Measurements from ENCODE around the gene NIP7.

Gene NIP7

DNA sequence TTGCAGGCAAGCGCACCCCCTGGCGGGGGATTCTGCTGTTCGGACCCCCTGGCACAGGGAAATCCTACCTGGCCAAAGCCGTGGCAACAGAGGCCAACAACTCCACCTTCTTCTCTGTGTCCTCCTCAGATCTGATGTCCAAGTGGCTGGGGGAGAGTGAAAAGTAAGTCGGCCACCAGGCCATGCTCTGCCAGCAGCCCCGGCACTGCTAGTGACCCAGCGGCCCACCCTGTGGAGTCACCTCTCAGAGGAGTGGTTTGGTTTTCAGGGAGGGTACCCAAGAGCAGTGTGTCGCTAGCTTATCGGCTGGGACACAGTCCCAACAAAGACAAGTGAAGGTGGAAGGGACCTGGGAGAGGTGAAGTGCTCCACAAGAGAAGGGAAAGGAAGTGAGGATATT lies 20.2 kb upstream of the NIP7 start:
- no peak for DNase-seq

DNA sequence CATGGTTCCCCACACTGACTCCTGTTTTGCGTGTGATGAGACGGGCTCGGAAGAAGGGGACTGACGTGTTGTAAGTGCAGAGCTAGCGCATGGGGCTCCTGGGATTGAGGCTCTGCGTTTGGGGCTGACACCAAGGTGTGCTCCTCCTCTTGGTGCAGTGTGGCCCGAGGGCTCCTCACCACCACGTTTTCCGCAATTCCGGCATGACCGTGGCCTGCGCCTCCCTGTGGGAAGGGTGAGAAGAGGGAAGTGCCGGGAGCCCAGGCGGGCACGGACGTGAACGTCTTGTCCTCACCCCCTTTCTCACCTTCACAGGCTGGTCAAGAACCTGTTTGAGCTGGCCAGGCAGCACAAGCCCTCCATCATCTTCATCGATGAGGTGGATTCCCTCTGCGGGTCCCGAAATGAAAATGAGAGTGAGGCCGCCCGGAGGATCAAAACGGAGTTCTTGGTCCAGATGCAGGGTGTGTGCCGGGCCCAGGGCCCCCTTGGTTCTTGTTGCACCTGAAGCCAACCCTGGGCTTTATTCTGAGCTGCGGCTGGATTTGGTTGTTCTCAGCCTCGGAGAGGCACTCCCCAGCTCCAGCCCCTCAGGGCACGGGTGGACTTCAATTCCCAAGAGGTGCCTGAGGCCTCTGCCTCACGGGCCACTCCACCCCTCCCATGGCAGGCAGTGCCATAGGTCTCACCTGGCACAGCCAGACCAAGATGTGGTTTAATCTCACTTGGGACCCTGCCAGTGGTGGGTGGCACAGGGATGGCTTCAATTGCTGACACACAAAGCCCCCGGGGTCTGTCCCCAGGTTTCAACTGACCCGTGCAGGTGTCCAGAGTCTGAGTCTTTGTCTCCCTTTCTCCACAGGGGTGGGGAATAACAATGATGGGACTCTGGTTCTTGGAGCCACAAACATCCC lies 19.5 kb upstream of the NIP7 start:
- no peak for DNase-seq

DNA sequence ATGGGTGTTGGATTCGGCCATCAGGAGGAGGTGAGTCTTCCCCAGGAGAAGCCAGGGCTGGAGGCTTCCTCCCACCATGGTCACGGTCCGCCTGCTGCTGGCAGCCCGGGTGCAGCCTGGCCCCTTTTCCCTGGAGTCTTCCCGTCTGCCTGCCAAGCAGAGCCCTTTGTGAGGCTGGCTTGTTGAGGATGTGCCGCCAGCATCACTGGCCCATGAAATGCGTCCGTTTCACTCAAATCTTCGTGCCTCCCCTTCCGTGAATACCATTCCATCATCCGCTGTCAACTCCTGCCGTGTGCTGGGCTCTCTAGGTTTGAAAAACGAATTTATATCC lies 18.9 kb upstream of the NIP7 start:
- no peak for DNase-seq

DNA sequence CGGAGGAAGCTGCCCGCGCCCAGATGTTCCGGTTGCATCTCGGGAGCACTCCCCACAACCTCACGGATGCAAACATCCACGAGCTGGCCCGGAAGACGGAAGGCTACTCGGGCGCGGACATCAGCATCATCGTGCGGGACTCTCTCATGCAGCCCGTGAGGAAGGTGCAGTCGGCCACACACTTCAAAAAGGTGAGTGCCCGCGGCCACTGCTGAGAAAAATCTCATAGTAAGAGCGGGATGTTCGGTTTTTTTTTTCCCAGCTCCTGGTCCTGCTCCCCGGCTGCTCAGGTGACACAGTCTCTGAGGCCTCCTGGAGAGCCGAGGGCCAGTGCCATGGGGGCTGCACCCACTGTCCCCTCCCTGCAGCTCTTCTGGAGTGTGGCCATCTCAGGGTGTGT lies 18.5 kb upstream of the NIP7 start:
- DNase-seq, result no peak

DNA sequence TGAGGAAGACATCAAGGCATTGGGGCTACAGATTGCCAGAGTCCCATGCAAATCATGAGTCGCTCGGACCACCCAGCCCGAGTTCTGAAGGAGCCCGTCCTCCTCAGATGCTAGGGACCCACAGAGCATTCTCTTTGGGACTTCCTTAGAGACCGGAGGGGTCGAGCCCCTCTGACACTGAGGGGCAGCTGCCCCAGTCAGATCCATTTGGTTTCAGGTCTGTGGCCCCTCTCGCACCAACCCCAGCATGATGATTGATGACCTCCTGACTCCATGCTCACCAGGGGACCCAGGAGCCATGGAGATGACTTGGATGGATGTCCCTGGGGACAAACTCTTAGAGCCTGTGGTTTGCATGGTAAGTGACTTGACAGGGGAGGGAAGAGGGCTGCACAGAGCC lies 17.2 kb upstream of the NIP7 start:
- no peak for DNase-seq

DNA sequence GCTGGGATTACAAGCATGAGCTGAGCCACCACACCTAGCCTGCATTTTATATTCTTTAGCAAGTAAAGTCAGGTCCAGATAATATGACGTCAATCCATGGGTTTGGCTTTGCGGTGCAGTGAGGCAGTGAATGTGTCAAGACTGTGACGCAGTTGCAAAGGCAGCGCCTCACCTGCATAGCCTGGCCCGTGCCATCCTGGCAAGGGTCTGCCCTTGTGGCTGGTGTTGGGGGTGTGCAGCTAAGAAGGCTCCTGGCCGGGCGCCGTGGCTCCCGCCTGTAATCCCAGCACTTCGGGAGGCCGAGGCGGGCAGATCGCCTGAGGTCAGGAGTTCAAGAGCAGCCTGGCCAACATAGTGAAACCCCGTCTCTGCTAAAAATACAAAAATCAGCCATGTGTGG lies 16.2 kb upstream of the NIP7 start:
- DNase-seq, result no peak

DNA sequence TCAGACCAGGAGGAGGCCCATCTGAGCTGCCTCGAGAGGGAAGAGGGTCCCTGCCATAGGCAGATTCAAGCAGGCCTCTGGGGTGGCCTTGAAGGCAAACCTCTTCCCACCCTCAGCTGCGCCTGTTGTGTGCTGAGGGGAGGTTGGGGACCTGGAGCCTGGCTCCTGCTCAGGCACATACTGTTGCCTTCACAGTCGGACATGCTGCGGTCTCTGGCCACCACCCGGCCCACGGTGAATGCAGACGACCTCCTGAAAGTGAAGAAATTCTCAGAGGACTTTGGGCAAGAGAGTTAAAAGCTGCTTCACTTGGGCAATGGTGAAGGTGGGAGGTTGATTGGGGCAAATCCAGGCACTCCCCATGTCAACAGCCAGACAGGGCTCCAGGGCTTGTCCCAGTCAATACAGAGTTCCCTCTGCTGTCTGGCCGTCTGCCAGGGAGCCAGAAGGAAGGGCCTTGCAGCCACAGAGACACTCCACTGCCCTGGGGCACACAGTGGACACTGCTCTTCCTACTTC lies 15.5 kb upstream of the NIP7 start:
- DNase-seq, result no peak

DNA sequence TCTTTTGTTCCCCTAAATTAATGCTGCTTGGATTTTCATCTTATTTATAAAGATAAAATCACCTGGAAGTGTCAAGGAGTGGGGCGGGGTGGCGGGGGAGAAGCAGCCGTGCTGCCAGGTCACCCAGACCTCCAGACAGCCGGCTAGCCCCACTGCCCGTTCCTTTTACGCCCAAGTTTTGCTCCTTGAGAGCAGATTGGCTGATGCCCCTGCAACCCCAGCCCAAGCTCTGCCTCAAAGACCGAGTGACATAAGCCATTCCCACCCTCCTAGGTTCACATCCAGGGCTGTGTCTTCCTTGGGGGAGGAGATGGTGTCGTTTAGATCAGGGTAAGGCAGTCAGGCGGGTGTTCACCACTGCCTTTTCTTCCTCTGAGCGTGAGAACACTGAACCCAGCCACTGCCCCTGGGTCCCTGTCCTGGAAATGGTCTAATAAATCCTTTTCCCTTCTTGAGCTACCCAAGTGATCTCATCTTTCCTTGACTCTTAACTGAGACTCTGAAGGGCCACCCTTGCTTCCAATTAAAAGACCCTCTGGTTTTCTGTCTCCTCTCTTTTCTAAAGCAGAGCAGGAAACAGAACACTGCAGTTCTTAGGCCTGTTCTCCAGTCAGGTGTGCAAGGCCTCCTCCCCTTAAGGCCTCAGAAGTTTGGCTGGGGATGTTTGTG lies 14.9 kb upstream of the NIP7 start:
- DNase-seq, result no peak

DNA sequence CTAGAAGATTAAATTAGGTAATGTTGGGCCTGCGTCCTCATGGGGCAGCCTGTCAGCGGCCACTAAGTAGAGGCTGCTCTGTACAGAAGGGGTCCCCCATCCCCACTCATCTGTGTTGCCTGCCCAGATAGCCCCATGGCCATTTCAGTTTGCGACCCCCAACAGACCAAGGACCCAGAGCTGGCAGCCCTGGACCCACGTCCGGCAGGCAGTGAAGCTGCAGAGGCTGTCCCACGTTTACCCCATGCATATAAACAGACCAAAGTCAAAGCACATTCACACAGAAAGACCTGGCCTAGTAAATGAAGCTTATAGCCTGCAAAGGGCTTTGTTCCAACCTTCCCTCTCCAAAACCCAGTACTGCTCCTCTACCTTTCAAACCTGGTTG lies 13.8 kb upstream of the NIP7 start:
- DNase-seq, result no peak

DNA sequence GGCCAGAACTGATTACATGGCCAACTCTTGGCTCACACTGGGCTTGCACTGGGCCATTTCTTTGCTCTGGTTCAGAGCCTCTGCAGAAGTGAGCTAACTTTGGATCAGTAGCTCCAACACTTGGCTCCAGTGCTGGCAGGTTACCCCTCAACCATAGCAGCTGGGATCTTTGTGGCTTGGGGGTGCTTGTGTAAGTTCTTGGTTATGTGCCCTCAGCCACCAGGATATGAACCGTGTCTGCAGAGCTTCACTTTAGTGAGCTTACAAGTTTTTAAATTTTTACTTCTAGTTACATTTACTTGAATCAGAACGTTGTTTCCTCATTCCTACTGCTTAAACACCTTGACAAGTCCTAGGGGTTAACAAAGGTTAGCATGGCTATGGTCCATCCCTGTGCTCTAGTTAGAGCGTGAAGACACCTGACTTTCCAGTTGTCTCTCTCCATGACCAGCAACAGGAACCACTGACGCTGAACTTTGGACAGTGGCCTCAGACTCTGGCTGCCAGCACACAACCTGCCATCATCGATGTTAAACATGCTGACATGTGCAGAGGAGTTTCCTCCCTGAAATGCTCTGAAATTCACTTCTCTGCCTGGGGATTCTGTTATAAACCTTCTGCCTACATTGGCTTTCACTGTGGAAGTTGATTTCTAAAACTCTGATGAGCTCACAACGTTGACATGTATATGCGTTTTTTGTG lies 13.2 kb upstream of the NIP7 start:
- no peak for DNase-seq

DNA sequence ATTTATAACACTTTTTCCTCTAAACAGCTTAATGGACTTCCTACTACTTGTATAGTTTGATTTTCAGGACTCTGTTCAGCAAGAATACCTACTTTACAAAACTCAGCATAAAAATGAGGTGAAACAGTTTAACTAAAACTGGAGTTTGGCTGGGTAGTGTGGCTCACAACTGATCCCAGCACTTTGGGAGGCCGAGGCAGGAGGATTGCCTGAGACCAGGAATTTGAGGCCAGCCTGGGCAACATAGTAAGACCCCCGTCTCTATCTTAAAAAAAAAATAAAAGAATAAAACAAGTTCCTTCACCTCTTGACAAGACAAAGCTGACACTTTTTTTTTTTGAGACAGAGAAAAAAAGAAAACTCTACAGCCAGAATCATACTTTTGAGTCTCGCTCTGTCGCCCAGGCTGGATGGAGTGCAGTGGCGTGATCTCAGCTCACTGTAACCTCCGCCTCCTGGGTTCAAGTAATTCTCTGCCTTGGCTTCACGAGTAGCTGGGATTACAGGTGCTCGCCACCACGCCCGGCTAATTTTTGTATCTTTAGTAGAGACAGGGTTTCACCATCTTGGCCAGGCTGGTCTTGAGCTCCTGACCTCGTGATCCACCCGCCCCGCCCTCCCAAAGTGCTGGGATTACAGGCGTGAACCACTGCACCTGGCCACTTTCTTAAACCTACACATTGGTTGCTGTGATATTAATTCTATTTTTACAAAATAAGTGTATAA lies 11.8 kb upstream of the NIP7 start:
- DNase-seq, result no peak

DNA sequence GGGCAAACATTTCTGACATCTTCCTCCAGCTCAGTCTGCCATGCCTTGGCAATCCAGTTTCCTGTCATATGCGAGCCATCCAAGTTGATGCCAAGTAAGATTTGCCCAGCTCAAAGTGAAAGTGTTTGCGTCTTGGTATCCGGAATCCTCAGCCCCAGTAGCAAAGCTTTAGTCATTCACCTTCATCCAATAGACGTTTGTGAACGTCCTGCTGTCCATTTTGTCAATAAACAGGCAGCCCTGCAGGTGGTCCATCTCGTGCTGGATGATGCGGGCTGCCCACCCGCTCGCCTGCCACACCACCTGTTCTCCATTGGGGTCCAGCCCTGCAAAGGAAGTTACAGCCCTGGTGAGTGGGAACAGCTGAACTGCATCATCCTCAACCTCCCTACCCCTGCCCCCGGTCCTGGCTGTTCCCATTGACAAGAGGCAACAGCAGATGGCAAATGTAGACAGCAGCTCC lies 10.7 kb upstream of the NIP7 start:
- DNase-seq, result no peak

DNA sequence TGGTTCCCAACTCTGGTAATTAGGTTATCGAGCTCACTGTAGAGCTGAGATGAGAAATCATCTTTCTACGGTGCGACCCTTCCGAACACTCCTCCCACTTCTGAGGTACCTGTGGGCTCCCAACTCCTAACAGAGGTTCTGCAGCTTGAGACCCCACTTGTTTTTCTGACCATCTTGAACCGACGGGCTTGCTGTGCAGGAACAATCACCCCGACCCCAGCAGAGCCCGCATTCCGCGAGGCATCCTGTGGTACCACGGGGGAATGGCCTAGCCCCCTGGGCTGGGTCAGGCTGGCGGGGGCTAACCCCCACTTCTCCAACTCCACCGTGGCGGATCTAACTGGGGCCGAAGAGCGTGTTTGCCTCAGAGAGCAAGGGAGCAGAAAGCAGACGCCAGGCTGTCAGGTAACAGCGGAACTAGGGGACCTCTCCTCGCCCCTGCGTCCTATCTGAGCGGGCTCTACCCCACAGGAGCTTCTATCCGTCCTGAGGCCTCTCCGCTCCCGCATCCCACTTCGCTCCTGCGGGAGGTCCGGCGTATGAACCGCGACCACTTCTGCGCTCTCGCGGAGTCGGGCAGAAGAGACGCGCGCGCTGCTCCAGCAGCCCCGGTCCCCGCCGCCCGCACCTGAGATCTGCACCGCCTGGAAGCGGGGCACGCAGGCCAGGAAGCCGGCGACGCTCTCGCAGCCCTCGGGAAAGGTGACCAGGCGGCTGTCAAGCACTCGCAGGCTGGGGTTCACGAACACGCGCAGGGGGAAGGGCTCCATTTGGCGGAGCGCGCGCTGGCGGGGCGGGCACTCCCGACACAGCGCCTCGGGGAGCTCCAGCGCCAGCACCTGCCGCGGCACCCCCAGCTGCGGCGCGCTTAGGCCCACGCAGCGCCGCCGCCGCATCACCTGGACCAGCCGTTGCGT lies 9.9 kb upstream of the NIP7 start:
- DNase-seq, result no peak

DNA sequence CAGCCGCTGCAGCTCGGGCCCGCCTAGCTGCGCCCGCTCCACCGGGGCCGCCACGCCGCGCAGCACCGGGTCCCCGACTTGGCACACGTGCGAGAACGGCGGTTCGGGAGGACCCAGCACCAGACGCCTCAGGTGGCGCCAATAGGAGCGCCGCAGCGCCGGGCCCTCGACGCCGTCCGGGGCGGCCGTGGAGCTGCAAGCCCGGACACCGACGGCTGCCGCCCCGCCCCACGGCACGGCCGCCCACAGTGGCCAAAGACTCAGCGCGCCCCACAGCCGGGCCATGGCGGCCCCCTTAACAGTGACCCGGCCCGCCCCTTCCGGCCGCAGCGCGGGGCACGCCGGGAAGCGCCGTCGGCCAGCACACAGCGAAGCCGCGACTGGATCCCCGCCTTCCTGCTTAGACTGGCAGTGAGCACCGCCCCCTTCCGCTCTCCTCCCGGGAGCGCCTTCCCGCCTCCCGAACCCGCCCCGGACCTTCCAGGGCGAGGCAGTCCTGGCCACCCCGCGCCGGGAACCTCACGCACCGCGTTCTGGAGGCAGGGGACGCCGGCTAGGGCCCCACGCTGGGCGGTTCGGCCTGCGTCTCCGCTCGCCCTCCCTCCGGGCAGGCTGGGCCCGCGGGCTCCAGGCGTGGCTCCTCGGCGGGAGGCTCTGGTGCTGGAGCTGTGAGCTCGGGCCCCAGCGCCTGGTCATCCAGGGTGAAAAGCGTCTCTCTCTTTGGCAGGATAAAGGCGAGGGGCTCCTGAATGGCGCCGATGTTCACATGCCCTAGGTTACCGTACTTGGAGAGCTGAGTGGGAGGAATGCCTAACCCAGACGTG lies 9.1 kb upstream of the NIP7 start, which contains the start of gene PDF:
PDF (minus strand) TSS at position 303 of the 824 bp plus-strand sequence; CDS start at position 285, 18 bp downstream.
- DNase-seq, result peak; percentile 88

DNA sequence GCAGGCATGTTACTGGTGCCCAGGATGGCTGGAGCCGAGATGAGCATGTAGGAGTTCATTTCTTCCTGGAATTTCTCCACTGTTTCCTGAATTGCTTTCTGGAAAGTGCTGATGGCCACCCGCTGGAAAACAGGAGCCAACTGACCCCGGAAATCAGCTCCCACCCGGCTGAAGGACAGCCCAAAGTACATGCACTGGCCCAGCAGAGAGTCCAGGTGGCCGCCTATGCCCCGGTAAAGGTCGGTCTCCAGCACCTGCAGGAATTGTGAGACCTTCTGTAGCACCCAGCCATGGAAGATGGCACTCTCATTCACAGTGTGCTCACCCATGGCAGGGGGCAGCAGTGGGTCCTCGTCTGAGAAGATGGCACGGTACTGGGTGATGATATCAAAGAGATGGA lies 4.9 kb upstream of the NIP7 start:
- no peak for DNase-seq

DNA sequence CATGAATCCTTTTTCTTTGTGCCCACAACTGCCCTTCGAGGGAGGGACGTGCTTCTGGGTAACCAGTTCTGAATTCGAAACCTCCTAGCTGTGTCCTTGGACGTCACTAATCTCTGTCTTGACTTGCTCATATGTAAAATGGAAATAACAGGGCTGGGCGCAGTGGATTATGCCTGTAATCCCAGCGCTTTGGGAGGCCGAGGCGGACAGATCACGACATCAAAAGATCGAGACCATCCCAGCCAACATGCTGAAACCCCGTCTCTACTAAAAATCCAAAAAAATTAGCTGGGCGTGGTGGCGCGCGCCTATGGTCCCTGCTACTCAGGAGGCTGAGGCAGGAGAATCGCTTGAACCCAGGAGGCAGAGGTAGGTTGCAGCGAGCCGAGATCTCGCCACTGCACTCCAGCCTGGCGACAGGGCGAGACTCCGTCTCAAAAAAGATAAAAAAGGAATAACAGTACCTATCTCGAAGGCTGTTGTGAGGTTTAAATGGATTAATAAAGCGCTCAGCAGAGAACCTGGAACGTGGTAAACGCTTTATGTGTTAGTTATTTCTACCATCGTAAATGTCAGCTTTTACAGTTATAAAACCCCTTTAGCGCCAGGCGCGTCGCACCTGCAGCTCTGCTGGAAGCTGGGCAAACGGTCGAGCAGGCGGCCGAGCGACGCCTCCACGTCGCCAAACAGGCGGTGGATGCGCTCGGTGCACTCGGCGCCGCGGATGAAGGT lies 849 bp upstream of the NIP7 start:
- DNase-seq, result no peak

DNA sequence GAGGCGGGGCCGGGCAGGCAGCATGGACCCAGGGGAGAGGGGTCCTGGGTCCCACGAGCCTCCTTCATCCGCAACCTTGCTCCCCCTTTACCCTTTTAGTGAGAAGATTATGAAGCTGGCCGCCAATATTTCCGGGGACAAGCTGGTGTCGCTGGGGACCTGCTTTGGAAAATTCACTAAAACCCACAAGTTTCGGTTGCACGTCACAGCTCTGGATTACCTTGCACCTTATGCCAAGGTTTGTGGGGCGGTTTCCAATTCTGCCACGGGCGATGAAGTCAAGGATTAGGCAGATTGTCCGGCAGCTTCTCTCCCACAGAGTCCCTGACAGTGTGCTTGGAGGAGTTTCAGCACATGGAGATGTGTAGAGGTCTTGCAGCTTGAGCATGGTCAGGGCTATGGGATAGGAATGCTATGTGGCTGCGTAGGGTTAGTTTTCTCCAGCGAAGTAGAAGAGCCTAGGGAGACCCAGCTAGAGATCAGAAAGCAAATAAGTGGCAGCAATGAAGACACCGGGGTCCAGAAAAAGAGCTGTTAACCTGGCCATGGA lies 598 bp downstream of the NIP7 start:
- DNase-seq, result no peak

DNA sequence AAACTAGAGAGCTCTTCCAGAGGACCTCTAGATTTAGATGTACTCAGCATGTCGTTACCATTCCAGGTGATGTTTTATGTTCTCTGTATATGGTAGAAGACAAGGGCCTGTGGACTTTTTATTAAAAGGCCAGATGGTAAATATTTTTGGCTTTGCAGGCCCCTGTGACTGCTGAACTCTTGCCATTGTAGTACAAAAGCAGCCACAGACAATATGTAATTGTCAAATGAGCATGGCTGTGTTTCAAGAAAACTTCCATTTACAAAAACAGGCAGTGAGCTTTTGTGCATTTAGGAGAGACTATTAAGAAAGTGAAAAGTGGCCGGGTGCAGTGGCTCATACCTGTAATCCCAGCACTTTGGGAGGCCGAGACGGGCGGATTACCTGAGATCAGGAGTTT lies 4.6 kb downstream of the NIP7 start:
- no peak for DNase-seq

DNA sequence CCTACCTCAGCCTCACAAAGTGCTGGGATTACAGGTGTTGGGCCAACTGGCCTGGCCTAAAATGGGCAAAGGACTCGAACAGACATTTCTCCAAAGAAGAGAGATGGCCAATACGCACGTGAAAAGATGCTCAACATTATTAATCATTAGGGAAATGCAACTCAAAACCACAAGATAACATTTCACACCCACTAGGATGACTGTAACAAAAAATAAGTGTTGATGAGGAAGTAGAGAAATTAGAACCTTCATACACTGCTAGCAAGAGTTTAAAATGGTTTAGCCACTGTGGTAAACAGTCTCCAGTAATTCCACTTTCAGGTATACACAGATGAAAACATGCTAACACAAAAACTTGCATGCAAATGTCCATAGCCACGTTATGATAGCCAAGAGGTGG lies 6.4 kb downstream of the NIP7 start:
- DNase-seq, result no peak

DNA sequence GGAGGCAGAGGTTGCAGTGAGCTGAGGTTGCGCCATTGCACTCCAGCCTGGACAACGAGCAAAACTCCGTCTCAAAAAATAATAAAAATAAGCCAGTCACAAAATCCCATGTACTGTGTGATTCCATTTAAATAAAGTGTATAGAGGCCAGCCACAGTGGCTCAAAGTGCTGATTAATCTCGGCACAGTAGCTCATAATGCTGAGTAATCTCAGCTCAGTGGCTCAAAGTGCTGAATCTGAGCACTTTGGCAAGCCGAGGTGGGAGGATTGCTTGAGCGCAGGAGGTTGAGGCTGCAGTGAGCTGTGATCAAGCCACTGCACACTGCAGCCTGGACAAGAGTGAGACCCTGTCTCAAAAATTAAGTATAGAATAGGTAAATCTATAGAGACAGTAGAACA lies 7.1 kb downstream of the NIP7 start:
- no peak for DNase-seq

Data from DMS153 (cell line).